NK-92 treated with Interleukin-12 subunit alpha and Interleukin-12 subunit beta, amount 100 ng/mL, for 24 hours (cell line): ENCODE data around the gene DPAGT1.
"Not testable (repeated sequence)": the region's sequence is repeated elsewhere in the genome, so short reads cannot be mapped to it uniquely, and the experiment has no call there.

ENCODE experiments used
- DNase-seq: peaks from one replicate; lab custom pipeline; 2025; lab: John Stamatoyannopoulos, UW

Gene DPAGT1

DNA sequence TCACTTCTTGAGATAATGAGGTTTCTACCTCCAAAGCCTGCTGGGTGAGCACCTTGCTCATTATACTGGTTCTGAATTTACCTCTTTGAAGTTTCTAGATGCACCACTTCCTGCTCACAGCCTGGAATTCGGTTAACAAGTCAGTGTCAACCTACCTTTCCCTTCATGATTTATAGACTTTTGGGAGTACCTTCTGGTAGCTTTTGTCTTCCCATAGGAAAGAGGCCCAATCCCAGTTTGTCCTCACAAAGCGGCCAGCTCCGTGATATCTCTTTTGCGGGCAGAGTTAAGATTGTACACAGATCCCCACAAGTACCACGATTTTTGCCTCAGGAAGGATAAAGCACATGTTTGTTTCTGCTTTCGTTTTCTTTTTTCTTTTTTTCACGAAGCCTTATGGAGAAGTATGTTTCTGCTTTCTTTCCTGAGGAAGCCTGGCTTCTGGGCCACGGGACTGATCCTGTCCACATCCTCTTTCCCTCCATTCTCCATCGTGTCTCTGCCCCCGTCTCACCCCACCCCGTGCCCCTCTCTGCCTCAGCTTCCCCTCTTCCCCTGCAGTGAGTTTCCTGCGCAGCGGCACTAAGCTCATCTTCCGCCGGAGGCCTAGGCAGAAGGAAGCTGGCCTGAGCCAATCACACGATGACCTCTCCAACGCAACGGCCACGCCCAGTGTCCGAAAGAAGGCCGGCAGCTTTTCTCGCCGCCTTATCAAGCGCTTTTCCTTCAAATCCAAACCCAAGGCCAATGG lies 14.0 kb upstream of the DPAGT1 start:
- no peak for DNase-seq

DNA sequence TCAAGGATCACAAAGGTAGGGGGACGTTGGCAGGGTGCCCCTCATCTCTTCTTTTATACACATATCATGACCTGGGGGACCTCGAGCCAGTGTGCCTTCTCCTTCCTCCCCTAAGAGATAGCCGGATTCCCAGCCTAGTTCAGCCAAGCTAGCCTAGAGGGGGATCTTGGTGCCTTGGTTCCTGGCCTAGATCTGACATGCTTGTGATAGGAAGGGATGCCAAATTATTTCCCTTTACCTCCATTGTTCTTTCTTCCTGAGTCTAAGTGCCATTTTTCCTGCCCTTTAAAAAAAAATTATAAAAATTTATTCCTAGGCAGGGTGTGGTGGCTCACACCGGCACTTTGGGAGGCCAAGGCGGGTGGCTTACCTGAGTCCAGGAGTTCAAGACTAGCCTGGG lies 12.7 kb upstream of the DPAGT1 start:
- DNase-seq = no peak

DNA sequence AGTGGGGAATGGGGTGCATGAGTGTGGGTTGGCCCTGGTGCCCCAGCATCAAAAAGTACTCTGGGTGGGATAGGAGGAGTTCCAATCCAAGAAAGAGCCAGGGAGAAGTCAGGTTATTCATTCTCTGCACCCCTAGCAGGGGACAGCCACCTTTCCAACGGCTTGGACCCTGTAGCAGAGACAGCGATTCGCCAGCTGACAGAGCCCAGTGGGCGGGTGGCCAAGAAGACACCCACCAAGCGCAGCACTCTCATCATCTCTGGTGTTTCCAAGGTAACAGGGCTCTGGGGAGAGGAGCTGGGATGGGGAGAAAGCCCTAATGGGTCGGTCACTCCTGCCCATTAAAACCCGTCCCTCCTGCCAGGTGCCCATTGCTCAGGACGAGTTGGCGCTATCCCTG lies 12.1 kb upstream of the DPAGT1 start:
- DNase-seq = no peak

DNA sequence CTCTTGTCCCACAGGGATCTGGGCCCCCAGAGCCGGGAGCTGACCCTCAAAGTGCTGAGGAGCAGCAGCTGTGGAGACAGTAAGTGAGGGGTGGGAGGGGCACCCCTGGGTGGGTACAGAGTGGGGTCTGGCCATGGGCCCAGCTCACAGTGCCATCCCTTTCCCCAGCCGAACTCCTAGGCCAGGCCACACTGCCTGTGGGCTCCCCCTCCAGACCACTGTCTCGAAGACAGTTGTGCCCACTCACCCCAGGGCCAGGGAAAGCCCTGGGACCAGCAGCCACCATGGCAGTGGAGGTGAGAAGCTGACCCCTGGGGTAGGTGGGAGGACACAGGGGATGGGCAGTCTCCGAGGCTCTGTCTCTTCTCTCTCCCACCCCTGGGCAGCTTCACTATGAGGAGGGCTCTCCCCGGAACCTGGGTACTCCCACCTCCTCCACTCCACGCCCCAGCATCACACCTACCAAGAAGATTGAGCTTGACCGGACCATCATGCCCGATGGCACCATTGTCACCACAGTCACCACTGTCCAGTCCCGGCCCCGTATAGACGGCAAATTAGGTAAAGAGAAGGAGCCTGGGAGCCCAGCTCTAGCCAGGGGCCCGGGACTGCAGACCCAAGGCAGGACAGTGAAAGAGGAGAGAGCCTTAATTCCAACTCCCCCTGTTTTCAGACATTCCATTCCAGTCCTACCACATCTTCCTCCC lies 10.8 kb upstream of the DPAGT1 start:
- DNase-seq = no peak

DNA sequence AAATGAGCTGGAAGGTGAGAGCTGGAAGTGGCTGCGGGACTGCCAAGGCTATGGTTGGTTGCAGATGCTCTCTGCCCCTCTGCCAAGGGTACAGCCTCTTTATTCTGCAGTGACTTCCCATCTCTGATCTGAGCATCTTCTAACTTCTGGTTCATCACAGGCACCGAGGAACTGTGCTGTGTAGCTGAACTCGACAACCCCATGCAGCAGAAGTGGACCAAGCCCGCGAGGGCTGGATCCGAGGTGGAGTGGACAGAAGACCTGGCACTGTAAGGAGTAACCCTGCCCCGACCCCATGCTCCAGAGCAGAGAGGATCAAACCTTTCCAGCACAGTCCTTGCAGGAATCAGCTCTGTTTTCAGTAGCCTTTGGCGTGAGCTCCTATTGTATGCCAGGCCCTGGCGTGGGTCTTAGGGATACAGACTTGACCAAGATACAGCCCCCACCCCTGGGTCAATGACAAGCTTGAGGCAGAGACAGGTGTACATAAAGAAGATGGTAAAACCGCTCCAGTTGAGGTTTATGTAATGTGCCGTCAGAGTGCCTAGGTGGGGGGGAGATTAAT lies 9.8 kb upstream of the DPAGT1 start:
- no peak for DNase-seq

DNA sequence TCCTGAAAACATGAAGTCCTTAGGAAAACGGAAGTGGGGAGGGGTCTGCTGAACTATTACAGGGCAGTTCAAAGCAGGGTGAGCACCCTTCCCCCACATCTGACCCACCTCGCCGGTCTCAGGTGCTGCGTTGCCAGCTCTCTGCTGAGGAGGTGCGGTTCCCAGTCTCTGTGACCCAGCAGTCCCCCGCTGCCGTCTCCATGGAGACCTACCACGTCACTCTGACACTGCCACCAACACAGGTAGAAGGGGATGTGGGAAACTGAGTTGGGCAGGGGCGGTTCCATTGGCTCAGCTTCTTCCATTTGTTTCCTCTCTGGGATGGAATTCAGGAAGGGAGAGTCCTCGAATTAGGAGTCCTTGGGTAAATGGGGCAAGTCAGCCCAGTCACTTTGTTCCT lies 8.8 kb upstream of the DPAGT1 start:
- no peak for DNase-seq

DNA sequence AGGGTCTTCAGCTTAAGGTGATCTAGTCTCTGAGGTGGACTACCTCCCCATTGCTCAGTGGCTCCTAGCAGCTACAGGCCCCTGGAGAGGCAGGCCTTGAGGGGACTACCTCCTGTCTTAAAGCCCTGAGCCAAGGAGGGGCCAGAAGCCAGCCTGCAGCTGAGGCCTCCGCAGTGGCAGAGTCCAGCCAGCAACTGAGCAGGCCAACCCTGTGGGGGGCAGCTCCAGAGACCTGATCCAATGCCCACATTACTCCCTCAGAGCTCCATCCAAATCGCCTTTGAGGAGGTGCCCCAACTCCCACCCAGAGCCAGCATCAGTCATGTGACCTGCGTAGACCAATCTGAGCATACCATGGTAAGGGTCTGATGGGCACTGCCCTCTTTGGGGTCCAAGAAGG lies 8.2 kb upstream of the DPAGT1 start:
- no peak for DNase-seq

DNA sequence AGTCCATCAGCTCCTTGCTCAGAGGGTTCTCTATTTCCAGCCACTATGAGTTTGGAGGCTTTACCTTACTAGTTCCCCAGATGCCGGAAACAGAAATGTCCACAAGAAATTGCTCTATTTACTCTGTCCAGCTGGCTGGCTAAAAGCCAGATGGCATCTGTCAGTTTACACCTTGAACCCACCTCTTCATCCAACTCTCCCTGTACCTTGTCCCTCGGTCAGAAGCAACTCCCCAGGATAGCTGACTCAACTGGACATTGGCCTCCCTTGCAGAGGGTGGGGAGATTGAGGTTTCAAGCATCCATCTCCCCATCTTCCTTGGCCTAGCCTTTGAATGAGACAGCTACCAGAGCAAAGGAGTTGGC lies 7.2 kb upstream of the DPAGT1 start:
- no peak for DNase-seq

DNA sequence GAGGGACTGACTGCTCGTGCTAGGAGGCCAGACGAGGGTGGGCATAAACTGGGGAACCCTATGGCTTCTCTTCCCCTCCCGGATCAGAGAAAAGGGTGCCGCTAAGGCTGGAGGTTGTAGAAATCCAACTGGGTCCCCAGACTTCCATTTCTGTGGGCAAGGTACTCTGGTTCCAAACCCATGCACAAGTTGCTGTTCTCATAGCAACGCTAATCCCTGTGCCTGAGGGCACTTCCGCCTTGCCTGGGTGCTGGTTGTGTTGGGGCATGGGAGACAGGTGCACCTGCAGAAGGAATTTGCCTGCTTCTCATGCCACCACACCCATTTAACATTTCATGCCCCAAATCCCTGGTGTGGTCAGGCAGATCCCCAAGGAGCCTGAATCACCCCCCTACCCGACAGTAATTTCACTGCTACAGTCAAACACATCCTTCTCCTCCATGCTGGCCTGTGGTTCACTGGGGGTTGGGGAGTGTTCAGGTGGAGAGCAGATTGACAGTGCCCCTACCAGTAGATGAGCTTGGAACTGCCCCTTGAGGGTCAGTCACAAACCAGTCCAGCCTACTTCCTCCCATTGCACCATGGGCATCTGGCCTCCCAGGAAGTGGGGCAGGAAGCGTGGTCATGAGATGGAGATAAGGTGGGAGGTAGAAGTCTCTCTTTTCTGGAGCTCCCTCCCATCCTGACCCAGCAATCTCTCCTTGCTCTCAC lies 6.6 kb upstream of the DPAGT1 start:
- DNase-seq = no peak

DNA sequence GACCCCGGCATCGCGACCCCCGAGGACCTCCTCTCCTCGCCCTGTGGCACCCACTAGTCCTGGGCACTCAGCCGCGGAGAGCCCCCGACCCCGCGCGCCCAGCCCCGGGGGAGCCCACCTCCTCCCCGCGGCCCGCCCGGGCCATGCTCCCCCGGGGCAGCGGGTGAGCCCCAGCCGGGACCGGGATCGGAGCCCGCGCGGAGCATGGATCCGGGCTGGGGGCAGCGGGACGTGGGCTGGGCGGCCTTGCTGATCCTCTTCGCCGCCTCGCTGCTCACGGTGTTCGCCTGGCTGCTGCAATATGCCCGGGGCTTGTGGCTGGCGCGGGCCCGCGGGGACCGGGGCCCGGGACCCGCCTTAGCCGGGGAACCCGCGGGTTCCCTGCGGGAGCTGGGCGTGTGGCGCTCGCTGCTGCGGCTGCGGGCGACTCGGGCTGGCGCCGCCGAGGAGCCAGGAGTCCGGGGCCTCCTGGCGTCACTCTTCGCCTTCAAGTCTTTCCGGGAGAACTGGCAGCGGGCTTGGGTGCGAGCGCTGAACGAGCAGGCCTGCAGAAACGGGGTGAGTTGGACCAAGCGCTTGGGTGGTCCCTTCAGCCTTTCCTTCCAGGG lies 6.0 kb upstream of the DPAGT1 start:
- DNase-seq = no peak

DNA sequence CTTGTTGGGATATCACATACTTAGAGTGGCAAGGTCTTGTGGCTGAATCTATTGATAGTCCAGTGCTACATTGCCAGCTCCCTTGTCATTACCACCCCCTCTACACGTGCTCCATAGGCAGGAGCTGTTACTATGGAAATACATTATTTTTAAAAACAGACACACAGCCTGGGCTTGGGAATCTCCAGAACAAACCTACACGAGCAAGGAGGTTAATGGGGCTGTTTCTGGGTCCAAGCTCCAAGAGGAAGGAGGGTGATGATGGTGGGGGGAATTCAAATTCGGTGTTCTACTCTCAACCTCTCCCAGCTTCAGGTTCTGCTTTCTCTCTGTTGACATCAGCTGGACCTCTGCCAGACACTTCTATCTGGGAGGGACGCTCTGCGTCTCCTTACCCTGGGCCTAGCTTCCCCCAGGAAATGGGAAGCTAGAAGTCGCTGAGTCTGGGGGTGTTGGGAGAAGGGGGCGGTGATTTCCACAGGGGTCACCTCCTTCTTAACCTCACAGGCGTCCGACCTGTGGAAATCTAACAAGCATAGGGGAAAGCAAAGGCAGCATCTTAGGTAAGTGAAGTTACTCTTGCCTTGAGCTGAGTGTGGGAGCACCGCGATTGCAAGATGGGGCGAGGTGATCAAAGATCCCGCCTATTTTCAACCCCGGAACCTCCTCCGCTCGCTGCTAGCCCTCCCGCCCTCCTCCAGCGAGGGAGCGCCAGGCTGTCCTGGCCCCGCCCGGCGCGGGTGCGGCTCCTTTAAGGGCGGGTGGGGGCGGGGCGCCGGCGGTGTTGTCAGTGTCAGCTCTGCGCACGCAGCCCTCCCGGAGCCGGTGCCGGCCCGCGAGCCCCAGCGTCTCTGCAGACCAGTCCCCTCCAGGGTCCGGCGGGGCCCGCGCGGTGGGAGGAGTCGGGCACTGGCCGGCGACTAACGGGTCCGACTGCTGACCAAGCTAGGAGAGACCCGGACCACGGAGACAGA lies 5.2 kb upstream of the DPAGT1 start, which contains the start of gene C2CD2L:
TSS of gene C2CD2L (plus strand) at position 781 of the 974 bp plus-strand sequence. CDS start 398 bp downstream, outside the sequence.
- peak; percentile 93 for DNase-seq

DNA sequence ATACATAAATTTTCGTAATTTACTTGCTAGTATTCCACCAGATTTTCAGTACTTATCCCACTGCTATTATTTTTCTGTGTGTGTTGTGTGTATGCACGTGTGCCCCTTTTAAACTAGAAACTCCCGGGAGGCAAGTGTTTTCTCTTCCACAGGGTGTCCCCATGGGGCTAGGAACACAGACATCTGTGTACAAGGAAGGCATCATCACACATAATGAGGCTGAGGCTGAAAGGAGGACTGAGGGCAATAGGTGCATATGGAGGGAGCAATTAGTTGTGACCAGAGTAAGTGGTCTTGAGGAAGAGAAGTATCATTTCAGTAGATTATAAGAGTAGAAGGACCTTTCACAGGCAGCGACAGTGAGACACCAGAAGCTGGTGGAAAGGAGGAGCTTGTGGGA lies 2.1 kb upstream of the DPAGT1 start:
- DNase-seq = no peak

DNA sequence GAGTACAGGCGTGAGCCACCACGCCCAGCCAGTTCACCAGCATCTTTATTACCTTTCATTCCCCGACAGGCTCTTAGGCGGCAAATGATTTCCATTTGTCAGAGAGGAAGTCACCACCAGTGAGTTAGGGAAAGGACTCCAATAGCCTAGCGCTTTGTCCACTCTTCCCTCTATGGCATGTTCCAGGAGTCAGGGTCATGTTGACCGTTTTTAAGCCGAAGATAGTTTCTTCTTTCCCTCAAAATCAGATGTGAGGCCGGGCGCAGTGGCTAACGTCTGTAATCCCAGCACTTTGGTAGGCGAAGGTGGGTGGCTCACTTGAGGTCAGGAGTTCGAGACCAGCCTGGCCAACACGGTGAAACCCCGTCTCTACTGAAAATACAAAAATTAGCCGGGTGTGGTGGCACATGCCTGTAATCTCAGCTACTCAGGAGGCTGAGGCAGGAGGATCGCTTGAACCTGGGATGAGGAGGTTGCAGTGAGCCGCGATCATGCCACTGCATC lies 1.6 kb upstream of the DPAGT1 start:
- not testable (repeated sequence) for DNase-seq

DNA sequence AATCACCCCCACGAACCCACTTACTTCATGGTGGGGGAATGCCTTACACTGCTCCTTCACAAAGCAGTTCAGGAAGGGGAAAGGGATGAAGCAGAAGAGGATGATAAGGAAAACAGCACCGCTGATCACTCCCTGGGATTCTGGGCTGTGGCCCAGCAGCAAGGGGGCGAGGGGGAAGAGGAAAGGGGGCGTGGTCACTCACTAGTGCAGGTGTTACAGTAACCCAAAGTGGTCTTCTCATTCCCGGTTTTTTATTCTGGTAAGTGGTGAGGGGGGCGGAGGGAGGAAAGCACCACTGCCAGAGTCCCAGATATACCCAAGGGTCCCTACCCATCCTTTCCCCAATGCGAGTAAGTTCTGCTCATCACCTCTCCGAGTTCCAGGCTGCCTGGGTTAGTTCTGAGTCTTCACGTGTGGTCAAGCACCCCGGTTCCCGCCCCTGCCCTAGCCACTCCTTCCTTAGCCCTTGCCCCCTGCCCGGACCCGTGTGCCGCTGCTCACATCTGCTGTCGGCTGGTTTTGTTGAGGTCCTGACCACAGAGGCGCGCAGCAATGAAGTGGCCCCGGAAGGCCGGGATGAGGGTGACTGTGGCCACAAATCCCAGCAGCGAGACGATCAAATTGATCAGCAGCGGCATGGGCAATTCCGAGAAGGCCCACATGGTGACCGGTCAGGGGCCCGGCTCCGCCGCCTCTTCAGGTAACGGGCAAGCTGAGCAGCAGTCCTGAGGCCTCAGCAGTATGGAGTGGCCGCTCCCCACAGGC lies 477 bp downstream of the DPAGT1 start:
- peak; percentile 58 for DNase-seq

DNA sequence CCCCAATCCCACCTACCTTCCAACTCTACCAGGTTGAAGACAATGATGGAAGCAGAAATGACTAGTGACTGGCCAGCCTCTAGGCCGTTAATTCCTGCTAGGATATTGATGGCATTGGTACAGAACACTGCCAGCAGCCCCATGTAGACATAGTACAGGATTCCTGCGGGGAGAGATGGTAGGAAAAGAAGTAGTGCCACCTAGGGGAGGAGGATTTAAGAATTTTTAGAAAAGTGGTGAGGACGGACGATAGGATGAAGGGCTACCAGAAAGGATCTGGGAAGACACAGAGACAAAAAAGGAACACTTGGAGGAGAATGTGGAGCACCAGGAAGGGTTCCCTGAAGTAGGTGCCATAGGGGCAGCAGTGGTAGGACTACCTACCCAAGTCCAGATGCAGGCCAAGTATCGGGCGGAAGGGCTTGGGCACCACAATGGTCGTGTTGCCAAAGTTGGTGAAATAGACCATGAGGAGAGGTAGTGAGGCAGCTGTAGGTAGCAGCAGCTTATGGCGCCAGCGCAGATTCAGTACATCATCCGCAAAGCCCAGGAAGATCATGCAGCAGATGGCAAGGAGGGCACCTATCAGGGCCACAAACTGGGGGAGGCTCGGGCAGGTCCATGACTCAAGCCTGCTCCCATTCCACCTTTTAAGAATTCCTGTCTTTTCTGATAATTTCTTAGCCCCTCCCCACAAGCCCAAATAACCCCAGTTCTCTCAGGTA lies 1.2 kb downstream of the DPAGT1 start:
- DNase-seq = no peak

DNA sequence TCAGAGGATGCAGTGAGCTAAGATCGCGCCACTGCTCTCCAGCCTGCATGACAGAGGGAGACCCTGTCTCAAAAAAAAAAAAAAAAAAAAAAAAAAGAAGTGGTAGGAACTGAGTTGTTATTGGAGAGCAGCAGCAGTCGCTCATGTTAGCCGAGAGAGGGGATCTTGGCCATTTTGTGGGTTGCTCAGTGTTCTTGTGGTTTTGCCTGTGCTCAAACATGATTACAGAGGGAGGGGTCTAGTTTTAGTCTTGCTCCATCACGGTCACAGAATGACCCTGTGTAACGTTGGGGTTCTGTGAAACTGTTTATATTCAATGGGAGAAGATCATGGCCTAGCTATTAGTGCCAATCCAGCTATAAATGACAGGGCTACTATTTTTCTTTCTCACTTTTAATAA lies 1.9 kb downstream of the DPAGT1 start:
- DNase-seq = no peak

DNA sequence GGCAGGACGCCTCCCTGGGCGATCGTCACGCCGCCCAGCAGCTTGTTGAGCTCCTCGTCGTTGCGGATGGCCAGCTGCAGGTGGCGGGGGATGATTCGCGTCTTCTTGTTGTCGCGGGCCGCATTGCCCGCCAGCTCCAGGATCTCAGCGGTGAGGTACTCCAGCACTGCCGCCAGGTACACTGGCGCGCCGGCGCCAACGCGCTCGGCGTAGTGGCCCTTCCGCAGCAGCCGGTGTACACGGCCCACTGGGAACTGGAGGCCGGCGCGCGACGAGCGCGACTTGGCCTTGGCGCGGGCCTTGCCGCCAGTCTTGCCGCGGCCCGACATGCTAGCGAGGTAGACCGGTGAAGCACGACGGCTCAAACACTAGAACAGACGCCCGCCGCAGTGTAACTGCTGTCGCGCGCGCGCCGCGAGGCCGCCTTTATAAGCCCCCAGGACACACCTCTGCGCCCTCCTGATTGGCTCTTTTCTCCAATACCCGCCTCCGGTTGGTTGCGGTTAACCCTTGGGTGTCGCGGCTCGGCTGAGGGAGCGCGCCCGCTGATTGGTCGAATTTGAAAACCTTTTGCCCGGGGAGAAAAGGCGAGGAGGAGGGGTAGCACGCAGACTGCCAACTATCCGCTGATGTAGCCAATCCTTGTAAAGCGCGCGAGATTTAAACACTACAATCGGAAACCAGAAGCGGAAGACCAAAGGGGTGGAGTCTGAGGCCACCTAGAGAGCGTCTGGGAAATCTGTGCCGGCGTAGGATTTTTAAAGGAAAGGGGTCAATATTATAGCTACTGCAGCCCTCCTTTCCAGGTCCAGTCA lies 6.4 kb downstream of the DPAGT1 start:
- DNase-seq = peak; percentile 99

DNA sequence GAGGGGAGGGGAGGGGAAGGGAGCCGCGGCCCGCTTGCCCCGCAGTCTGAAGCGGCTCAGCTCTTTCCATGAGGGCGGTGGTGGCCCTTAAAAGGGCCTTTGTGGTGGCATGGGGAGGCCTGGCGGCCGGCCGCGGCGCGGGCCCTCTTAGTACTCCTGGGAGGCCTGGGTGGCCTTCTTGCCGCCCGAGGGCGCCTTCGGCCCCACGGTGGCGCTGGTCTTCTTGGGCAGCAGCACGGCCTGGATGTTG lies 6.9 kb downstream of the DPAGT1 start:
- peak; percentile 78 for DNase-seq
